ENCODE results near the gene ST8SIA3.
"Not testable (repeated sequence)": the region's sequence is repeated elsewhere in the genome, so short reads cannot be mapped to it uniquely, and the experiment has no call there.

ST8SIA3 gene

GRCh38 chr18:57366528-57367081 lies 14.2 kb downstream of the ST8SIA3 start:
- no peak for DNase-seq

- no peak for DNase-seq
Observed at GRCh38 chr18:57372444-57372843, 20.1 kb downstream of the ST8SIA3 start.

GRCh38 chr18:57373017-57373416 lies 20.7 kb downstream of the ST8SIA3 start:
- DNase-seq: no peak

DNA sequence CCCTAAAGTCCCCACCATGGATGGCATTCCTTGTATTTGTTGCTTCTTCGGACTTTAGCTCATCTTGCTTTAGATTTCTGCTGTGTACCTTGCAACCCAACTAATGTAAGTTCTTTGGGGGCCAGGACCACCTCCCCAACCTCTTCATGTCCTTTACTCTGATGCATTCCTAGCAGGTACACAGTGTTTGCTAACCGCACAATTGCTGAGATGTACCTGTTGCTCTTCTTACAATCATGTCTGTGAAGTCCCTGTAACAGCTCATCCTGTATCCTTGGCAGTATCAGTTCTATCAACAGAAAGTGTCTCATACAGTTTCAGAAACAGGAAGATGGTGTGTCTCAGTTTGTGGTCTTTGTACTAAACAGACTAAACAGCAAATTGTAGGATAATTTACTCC lies 24.1 kb downstream of the ST8SIA3 start:
- DNase-seq: no peak

DNA sequence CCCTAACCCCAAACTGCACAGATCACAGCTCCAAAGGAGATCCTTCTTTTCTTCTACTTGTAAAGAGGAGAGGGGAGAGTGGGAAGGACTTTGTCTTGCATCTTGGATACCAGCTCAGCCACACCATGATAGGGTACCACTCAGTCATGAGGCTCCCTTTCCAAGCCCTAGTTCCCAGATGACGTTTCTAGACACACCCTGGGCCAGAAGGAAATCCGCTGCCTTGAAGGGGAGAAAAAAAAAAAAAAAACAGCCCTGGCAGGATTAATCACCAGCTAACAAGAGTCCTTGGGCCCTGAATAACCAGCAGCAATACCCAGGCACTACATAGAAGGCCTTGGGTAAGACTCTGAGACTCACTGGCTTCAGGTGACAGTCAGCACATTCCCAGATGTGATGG lies 36.9 kb downstream of the ST8SIA3 start:
- DNase-seq: no peak

DNA sequence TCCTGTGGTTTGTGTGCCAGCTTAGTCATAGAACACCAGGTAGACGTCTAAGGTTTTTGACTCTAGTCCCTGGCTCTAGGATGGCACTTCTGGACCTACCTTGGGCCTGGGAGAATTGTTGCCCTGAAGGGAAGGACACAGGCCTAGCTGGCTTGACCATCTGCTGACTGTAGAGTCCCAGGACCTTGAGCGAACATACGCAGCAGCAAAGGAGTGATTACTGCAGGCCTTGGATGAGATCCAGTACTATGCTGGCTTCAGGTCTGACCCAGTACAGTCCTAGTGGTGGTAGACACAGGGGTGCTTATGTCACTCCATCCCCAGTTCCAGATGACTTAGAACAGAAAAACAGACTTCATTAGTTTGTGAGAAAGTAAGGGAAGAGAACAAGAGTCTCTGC lies 37.7 kb downstream of the ST8SIA3 start:
- DNase-seq: no peak

DNA sequence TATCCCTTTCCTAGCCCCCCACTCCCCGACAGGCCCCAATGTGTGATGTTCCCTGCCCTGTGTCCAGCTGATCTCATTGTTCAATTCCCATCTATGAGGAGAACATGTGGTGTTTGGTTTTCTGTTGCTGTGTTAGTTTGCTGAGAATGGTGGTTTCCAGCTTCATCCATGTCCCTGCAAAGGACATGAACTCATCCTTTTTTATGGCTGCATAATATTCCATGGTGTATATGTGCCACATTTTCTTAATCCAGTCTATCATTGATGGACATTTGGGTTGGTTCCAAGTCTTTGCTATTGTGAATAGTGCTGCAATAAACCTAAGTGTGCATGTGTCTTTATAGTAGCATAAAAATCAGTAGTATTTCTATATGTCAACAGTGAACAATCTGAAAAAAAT lies 42.4 kb downstream of the ST8SIA3 start:
- not testable (repeated sequence) for DNase-seq

DNA sequence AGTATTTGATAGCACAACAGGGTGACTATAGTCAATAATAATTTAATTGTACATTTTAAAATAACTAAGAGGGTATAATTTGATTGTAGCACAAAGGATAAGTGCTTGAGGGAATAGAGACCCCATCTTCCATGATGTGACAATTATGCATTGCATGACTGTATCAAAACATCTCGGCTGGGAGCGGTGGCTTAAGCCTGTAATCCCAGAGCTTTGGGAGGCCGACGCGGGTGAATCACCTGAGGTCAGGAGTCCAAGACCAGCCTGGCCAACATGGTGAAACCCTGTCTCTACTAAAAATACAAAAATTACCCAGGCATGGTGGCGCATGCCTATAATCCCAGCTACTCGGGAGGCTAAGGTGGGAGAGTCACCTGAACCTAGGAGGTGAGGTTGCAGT lies 44.5 kb downstream of the ST8SIA3 start:
- not testable (repeated sequence) for DNase-seq

DNA sequence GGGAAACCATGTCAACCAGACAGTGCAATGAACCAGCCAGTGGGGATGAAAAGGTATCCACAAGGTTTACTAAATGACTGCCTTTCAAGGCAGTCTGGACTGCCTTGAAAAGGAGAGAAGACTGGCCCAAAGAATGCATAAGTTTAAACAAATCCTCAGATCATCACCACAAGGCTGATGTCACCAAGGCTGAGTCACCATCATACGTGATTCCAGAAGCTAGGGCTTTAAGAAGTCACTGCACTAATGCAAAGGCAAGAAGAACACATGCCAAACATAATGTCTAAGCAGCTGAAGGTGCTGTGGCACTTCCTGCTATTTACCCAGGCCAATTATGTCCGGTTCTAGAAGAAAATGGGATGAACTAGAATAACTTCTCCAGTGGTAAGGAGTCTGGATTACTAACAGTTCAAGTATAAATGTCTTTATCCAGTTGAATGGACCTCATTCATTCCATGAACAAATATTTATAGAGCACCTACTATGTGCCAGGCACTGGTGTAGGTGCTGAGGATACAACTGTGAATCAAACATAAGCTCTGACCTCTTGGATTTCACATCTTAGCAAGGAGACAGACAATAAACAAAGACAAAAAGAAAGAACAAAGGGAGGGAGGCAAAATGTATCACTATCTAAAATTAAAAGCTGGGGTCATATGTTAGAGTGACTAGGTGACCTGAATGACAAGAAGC lies 45.2 kb downstream of the ST8SIA3 start:
- DNase-seq: no peak

- no peak for DNase-seq
Observed at GRCh38 chr18:57404345-57404744, 52.0 kb downstream of the ST8SIA3 start.

DNA sequence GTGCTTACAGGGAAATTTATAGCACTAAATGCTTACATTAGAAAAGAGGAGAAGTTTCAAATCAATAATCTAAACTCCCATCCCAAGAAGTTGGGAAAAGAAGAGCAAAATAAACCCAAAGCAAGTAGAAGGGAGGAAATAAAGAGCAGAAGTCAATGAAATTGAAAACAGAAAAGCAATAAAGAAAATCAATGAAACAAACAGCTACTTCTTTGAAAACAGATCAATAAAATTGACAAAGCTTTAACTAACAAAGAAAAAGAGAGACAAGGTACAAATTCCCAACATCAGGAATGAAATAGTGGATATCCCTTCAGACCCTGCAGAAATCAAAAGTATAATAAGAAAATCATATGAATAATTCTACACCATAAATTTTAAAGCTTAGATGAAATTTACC lies 57.3 kb downstream of the ST8SIA3 start:
- no peak for DNase-seq

- DNase-seq: no peak
Observed at GRCh38 chr18:57410749-57411148, 58.4 kb downstream of the ST8SIA3 start.

- no peak for DNase-seq
Observed at GRCh38 chr18:57416542-57416941, 64.2 kb downstream of the ST8SIA3 start.

Measured in activated CD4-positive, alpha-beta T cell treated with anti-CD3 and anti-CD28 coated beads for 48 hours (primary cell).